Activated naive CD8-positive, alpha-beta T cell treated with anti-CD3 and anti-CD28 coated beads, Interleukin-2, amount 10 ng/mL, durations not matched to agents 7 days and 5 days (primary cell): ENCODE results near the gene SCNN1A. TPM values are rescaled to one million over a fixed set of nuclear protein-coding genes. Genes with fewer than 3 reads are reported as not detected.
A peak's percentile ranks its signal among the peaks of the same experiment; 100 is the strongest.

Source experiments
- ATAC-seq: fragments of 150-1000 bp; cut with Tn5 transposase; one replicate; pipeline ENCODE4 v1.10.0; 2021; ENCODE audit warnings: low read depth, moderate library complexity
- POLR2A ChIA-PET: fragments of 350-600 bp; sonication (Branson Sonifier 250); formaldehyde crosslinking; loops from one replicate; lab custom pipeline; 2021; ENCODE audit warnings: antibody characterized with exemption; lab: Charles Lee
- DNase-seq: peaks from one replicate; pipeline ENCODE4 v3.0.0; 2021
- H3K27ac Mint-ChIP-seq: one replicate; pipeline ENCODE4 v1.8.0; 2022; ENCODE audit warnings: mild to moderate bottlenecking, mixed read lengths
- H3K27me3 Mint-ChIP-seq: one replicate; pipeline ENCODE4 v1.8.0; 2022; ENCODE audit warnings: mild to moderate bottlenecking, moderate library complexity, mixed read lengths
- H3K36me3 Mint-ChIP-seq: one replicate; pipeline ENCODE4 v1.8.0; 2021; ENCODE audit warnings: mild to moderate bottlenecking, mixed read lengths
- H3K4me1 Mint-ChIP-seq: one replicate; pipeline ENCODE4 v1.8.0; 2021; ENCODE audit warnings: mixed read lengths
- H3K4me3 Mint-ChIP-seq: one replicate; pipeline ENCODE4 v1.8.0; 2022; ENCODE audit warnings: mild to moderate bottlenecking, moderate library complexity, mixed read lengths
- H3K9me3 Mint-ChIP-seq: one replicate; pipeline ENCODE4 v1.8.0; 2021; ENCODE audit warnings: mixed read lengths
- total RNA-seq, 2 experiments: library from RNA; stranded (reverse); gene quantifications; one replicate each; pipeline ENCODE4 v1.2.3, GENCODE V29; 2021

Gene SCNN1A
- total RNA-seq, 2 experiments from 2014 or later: 0.43 to 1.1 TPM

GRCh38 chr12:6370576-6370935 is 4.8 kb downstream of the SCNN1A start:
- Mint-ChIP-seq H3K4me3 (no peak overlapping the region), H3K9me3 (no peaks in the 10 kb centered on the region), H3K4me1 (peaks cover 40% of the 10 kb centered on the region), H3K27ac (peak overlapping the region; percentile 65), H3K27me3 (no peaks in the 10 kb centered on the region), H3K36me3 (no peaks in the 10 kb centered on the region)
- no peak for DNase-seq
- ATAC-seq: no peak
- POLR2A ChIA-PET: interaction anchor here (11.0 kb wide), 1 partner anchor 33 kb away, joined by 122 read pairs; the partner anchor contains the start of gene TNFRSF1A

- Mint-ChIP-seq H3K27ac (peak overlapping the region; percentile 65), H3K4me3 (no peak overlapping the region), H3K36me3 (no peaks in the 10 kb centered on the region), H3K4me1 (peaks cover 38% of the 10 kb centered on the region), H3K27me3 (no peaks in the 10 kb centered on the region), H3K9me3 (no peaks in the 10 kb centered on the region)
- ATAC-seq (no peak), DNase-seq (no peak)
- POLR2A ChIA-PET: interaction anchor here (0.7 to 11.0 kb wide), 2 partner anchors 33 to 49 kb away, joined by 3 to 122 read pairs; partner anchors contain the start of gene TNFRSF1A
Measured at GRCh38 chr12:6369916-6370575, 5.3 kb downstream of the SCNN1A start.

GRCh38 chr12:6368906-6369525 is 6.3 kb downstream of the SCNN1A start:
- POLR2A ChIA-PET: interaction anchor here (0.9 to 11.0 kb wide), 3 partner anchors 8 to 42 kb away, joined by 3 to 122 read pairs (median 6); partner anchors contain the start of gene TNFRSF1A

GRCh38 chr12:6367969-6368892 is 7.1 kb downstream of the SCNN1A start:
- POLR2A ChIA-PET: interaction anchor here (0.9 to 11.0 kb wide), 5 partner anchors 9 to 45 kb away, joined by 3 to 122 read pairs (median 6); partner anchors contain the start of gene TNFRSF1A
- Mint-ChIP-seq H3K9me3 (no peaks in the 10 kb centered on the region), H3K4me3 (peak overlapping the region; percentile 25), H3K4me1 (peaks cover 40% of the 10 kb centered on the region), H3K36me3 (no peaks in the 10 kb centered on the region), H3K27me3 (no peaks in the 10 kb centered on the region), H3K27ac (peak overlapping the region; percentile 74)
- peak; percentile 31 for ATAC-seq
- no peak for DNase-seq

More at GRCh38 chr12:6368906-6369525, 6.3 kb downstream of the SCNN1A start:
- no peaks in the 10 kb centered on the region for H3K36me3 Mint-ChIP-seq
- H3K4me1 Mint-ChIP-seq: peaks cover 40% of the 10 kb centered on the region
- no peak overlapping the region for H3K4me3 Mint-ChIP-seq
- no peaks in the 10 kb centered on the region for H3K27me3 Mint-ChIP-seq
- H3K27ac Mint-ChIP-seq: peak overlapping the region; percentile 72
- DNase-seq (no peak), ATAC-seq (no peak)
- no peaks in the 10 kb centered on the region for H3K9me3 Mint-ChIP-seq

GRCh38 chr12:6367065-6367968 is 8.0 kb downstream of the SCNN1A start:
- H3K9me3 Mint-ChIP-seq: no peaks in the 10 kb centered on the region
- peak overlapping the region; percentile 25 for H3K4me3 Mint-ChIP-seq
- H3K27ac Mint-ChIP-seq: peak overlapping the region; percentile 74
- H3K36me3 Mint-ChIP-seq: no peaks in the 10 kb centered on the region
- no peaks in the 10 kb centered on the region for H3K27me3 Mint-ChIP-seq
- no peak for DNase-seq
- POLR2A ChIA-PET: interaction anchor here (0.7 to 11.0 kb wide), 6 partner anchors 22 to 1409 kb away, joined by 3 to 122 read pairs (median 5); partner anchors contain the start of genes TAPBPL and TNFRSF1A
- peak; percentile 65 for ATAC-seq
- peaks cover 32% of the 10 kb centered on the region for H3K4me1 Mint-ChIP-seq

- no peak for DNase-seq
- POLR2A ChIA-PET: interaction anchor here (1.0 to 11.0 kb wide), 11 partner anchors 8 to 204 kb away, joined by 3 to 122 read pairs (median 5); partner anchors contain the start of genes GAPDH, NOP2, TAPBPL and TNFRSF1A
- peaks cover 37% of the 10 kb centered on the region for H3K4me1 Mint-ChIP-seq
Measured at GRCh38 chr12:6364044-6364374, 11.4 kb downstream of the SCNN1A start.

GRCh38 chr12:6363330-6364043 is 11.9 kb downstream of the SCNN1A start:
- POLR2A ChIA-PET: interaction anchor here (1.0 to 11.0 kb wide), 12 partner anchors 8 to 205 kb away, joined by 3 to 122 read pairs (median 5); partner anchors contain the start of genes GAPDH, NOP2, TAPBPL and TNFRSF1A

More at GRCh38 chr12:6364044-6364374, 11.4 kb downstream of the SCNN1A start:
- Mint-ChIP-seq H3K9me3 (no peaks in the 10 kb centered on the region), H3K4me3 (peak overlapping the region; percentile 84), H3K27ac (peak overlapping the region; percentile 79), H3K36me3 (no peaks in the 10 kb centered on the region), H3K27me3 (no peaks in the 10 kb centered on the region)
- peak; percentile 3 for ATAC-seq

GRCh38 chr12:6363010-6363329 is 12.4 kb downstream of the SCNN1A start:
- H3K4me3 Mint-ChIP-seq: peak overlapping the region; percentile 84

More at GRCh38 chr12:6363330-6364043, 11.9 kb downstream of the SCNN1A start:
- peak overlapping the region; percentile 84 for H3K4me3 Mint-ChIP-seq
- peaks cover 31% of the 10 kb centered on the region for H3K4me1 Mint-ChIP-seq
- H3K27me3 Mint-ChIP-seq: no peaks in the 10 kb centered on the region
- no peaks in the 10 kb centered on the region for H3K9me3 Mint-ChIP-seq
- peak; percentile 75 for ATAC-seq
- H3K36me3 Mint-ChIP-seq: no peaks in the 10 kb centered on the region
- H3K27ac Mint-ChIP-seq: peak overlapping the region; percentile 79
- peak; percentile 78 for DNase-seq

GRCh38 chr12:6362403-6362802 is 13.0 kb downstream of the SCNN1A start:
- H3K36me3 Mint-ChIP-seq: no peaks in the 10 kb centered on the region
- H3K9me3 Mint-ChIP-seq: no peaks in the 10 kb centered on the region
- DNase-seq (no peak), ATAC-seq (no peak)
- H3K27me3 Mint-ChIP-seq: no peaks in the 10 kb centered on the region
- peaks cover 23% of the 10 kb centered on the region for H3K4me1 Mint-ChIP-seq
- no peak overlapping the region for H3K4me3 Mint-ChIP-seq
- POLR2A ChIA-PET: interaction anchor here (1.4 to 11.0 kb wide), 8 partner anchors 10 to 172 kb away, joined by 3 to 122 read pairs (median 5); partner anchors contain the start of genes GAPDH, TAPBPL, TNFRSF1A and VAMP1
- no peak overlapping the region for H3K27ac Mint-ChIP-seq

More at GRCh38 chr12:6363010-6363329, 12.4 kb downstream of the SCNN1A start:
- H3K27ac Mint-ChIP-seq: no peak overlapping the region
- peaks cover 27% of the 10 kb centered on the region for H3K4me1 Mint-ChIP-seq
- no peak for ATAC-seq
- POLR2A ChIA-PET: interaction anchor here (1.0 to 11.0 kb wide), 12 partner anchors 9 to 205 kb away, joined by 3 to 122 read pairs (median 4); partner anchors contain the start of genes GAPDH, NOP2, TAPBPL and TNFRSF1A
- no peak for DNase-seq
- no peaks in the 10 kb centered on the region for H3K36me3 Mint-ChIP-seq
- no peaks in the 10 kb centered on the region for H3K9me3 Mint-ChIP-seq
- H3K27me3 Mint-ChIP-seq: no peaks in the 10 kb centered on the region

- Mint-ChIP-seq H3K9me3 (no peaks in the 10 kb centered on the region), H3K4me3 (peak overlapping the region; percentile 6), H3K4me1 (peaks cover 20% of the 10 kb centered on the region), H3K27me3 (peaks cover under 1% of the 10 kb centered on the region), H3K27ac (peak overlapping the region; percentile 73), H3K36me3 (no peaks in the 10 kb centered on the region)
- no peak for ATAC-seq
- no peak for DNase-seq
- POLR2A ChIA-PET: interaction anchor here (1.6 to 3.5 kb wide), 3 partner anchors 17 to 172 kb away, joined by 4 to 41 read pairs (median 5); partner anchors contain the start of genes GAPDH and VAMP1
Measured at GRCh38 chr12:6361834-6362233, 13.5 kb downstream of the SCNN1A start.
